ENCODE results near the gene ADORA2B.

Gene ADORA2B

GRCh38 chr17:15920758-15921239 is 24.1 kb upstream of the ADORA2B start (continued):
- 0 out of 2 replicates have a peak, but pooled peaks have one; percentile 55 for TF ChIP-seq ZNF280D (tag by site-specific recombination; IDR thresholded peaks at IDR 0.05)
- TF ChIP-seq TRIM28 (IDR thresholded peaks at IDR 0.05; ENCODE audit: borderline replicate concordance, low read length) = no peak
- peak; percentile 86 for TF ChIP-seq ZIC2 (tag by site-specific recombination; IDR thresholded peaks at IDR 0.05)
- TF ChIP-seq SCRT2 (tag by site-specific recombination; IDR thresholded peaks at IDR 0.05) = peak; percentile 95
- TF ChIP-seq ZNF184 (tag by site-specific recombination; IDR thresholded peaks at IDR 0.05) = peak; percentile 50; the same call in 1 of the 2 replicates
- 0 out of 2 replicates have a peak, but pooled peaks have one; percentile 28 for TF ChIP-seq ZBTB21 (tag by site-specific recombination; IDR thresholded peaks at IDR 0.05)
- TF ChIP-seq ZNF26 (tag by site-specific recombination; IDR thresholded peaks at IDR 0.05) = no peak
- TF ChIP-seq ZEB2 (tag by site-specific recombination; IDR thresholded peaks at IDR 0.05) = 0 out of 2 replicates have a peak, but pooled peaks have one; percentile 41
- TF ChIP-seq KLF10 (tag by site-specific recombination; IDR thresholded peaks at IDR 0.05) = peak; percentile 32; the same call in 1 of the 2 replicates
- TF ChIP-seq, protein P1, sequence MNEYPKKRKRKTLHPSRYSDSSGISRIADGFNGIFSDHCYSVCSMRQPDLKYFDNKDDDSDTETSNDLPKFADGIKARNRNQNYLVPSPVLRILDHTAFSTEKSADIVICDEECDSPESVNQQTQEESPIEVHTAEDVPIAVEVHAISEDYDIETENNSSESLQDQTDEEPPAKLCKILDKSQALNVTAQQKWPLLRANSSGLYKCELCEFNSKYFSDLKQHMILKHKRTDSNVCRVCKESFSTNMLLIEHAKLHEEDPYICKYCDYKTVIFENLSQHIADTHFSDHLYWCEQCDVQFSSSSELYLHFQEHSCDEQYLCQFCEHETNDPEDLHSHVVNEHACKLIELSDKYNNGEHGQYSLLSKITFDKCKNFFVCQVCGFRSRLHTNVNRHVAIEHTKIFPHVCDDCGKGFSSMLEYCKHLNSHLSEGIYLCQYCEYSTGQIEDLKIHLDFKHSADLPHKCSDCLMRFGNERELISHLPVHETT (tag by site-specific recombination; IDR thresholded peaks at IDR 0.05) = peak; percentile 65; the same call in 1 of the 2 replicates
- no peak for TF ChIP-seq SCRT1 (tag by site-specific recombination; IDR thresholded peaks at IDR 0.05; ENCODE audit: borderline replicate concordance)
- peak; percentile 46; the same call in 1 of the 2 replicates for TF ChIP-seq ZNF600 (tag by site-specific recombination; IDR thresholded peaks at IDR 0.05)
- no peak for TF ChIP-seq ZNF843 (tag by site-specific recombination; IDR thresholded peaks at IDR 0.05)
- 0 out of 2 replicates have a peak, but pooled peaks have one; percentile 23 for TF ChIP-seq GLIS2 (tag by site-specific recombination; IDR thresholded peaks at IDR 0.05)
- TF ChIP-seq ZNF366 (tag by site-specific recombination; conservative IDR thresholded peaks at IDR 0.05) = peak; percentile 70
- TF ChIP-seq IKZF3 (tag by site-specific recombination; IDR thresholded peaks at IDR 0.05) = 0 out of 2 replicates have a peak, but pooled peaks have one; percentile 26
- TF ChIP-seq, protein P2, sequence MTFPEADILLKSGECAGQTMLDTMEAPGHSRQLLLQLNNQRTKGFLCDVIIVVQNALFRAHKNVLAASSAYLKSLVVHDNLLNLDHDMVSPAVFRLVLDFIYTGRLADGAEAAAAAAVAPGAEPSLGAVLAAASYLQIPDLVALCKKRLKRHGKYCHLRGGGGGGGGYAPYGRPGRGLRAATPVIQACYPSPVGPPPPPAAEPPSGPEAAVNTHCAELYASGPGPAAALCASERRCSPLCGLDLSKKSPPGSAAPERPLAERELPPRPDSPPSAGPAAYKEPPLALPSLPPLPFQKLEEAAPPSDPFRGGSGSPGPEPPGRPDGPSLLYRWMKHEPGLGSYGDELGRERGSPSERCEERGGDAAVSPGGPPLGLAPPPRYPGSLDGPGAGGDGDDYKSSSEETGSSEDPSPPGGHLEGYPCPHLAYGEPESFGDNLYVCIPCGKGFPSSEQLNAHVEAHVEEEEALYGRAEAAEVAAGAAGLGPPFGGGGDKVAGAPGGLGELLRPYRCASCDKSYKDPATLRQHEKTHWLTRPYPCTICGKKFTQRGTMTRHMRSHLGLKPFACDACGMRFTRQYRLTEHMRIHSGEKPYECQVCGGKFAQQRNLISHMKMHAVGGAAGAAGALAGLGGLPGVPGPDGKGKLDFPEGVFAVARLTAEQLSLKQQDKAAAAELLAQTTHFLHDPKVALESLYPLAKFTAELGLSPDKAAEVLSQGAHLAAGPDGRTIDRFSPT (tag by site-specific recombination; IDR thresholded peaks at IDR 0.05) = 0 out of 2 replicates have a peak, but pooled peaks have one; percentile 43
- TF ChIP-seq PRDM10 (tag by site-specific recombination; IDR thresholded peaks at IDR 0.05) = peak; percentile 39; the same call in 1 of the 2 replicates

Data from HEK293 (cell line).